ENCODE results near the gene PLK4.

- TF ChIP-seq CTCF (conservative IDR thresholded peaks at IDR 0.05 in 1 of 2, IDR thresholded peaks at IDR 0.05 in 1 of 2; ENCODE audit: extremely low read depth in 1 of 2, insufficient read depth in 1 of 2, low read depth in 1 of 2, low read length in 2 of 2) (no peak), EZH2 (IDR thresholded peaks at IDR 0.05; ENCODE audit: borderline replicate concordance, low read length) (no peak)
Observed at GRCh38 chr4:127843704-127844600, 36.7 kb upstream of the PLK4 start.

All from mammary epithelial cell (primary cell).